Stimulated activated CD4-positive, alpha-beta T cell treated with anti-CD3 and anti-CD28 coated beads, Interleukin-1b, Interleukin-23, amount 100 ng/mL, for 4 hours (primary cell): ENCODE results near the gene PLXNA4.
A peak's percentile ranks its signal among the peaks of the same experiment; 100 is the strongest.

Source experiments
- DNase-seq, 2 donors: peaks; one replicate each; pipeline ENCODE4 v3.0.0-alpha.2; 2020; ENCODE audit warnings: low read depth in 2 of 2

PLXNA4 gene

GRCh38 chr7:132504071-132504470 lies 72.2 kb downstream of the PLXNA4 start:
- DNase-seq, result no peak

GRCh38 chr7:132503415-132503814 lies 72.9 kb downstream of the PLXNA4 start:
- DNase-seq, result no peak

- no peak for DNase-seq
These were observed 74.3 kb downstream of the PLXNA4 start for GRCh38 chr7:132501956-132502355.

GRCh38 chr7:132500727-132501440 lies 75.4 kb downstream of the PLXNA4 start:
- DNase-seq, result no peak

- DNase-seq, result no peak
These were observed 76.8 kb downstream of the PLXNA4 start for GRCh38 chr7:132499487-132499886.

- no peak for DNase-seq
These were observed 77.2 kb downstream of the PLXNA4 start for GRCh38 chr7:132499065-132499464.

- no peak for DNase-seq
These were observed 78.0 kb downstream of the PLXNA4 start for GRCh38 chr7:132498319-132498718.

- DNase-seq, result no peak
These were observed 79.2 kb downstream of the PLXNA4 start for GRCh38 chr7:132497098-132497497.

- no peak for DNase-seq
These were observed 80.3 kb downstream of the PLXNA4 start for GRCh38 chr7:132495936-132496335.

- no peak for DNase-seq
These were observed 81.8 kb downstream of the PLXNA4 start for GRCh38 chr7:132494474-132494873.

- DNase-seq, result no peak
These were observed 83.3 kb downstream of the PLXNA4 start for GRCh38 chr7:132492823-132493445.

- DNase-seq, result no peak
These were observed 84.8 kb downstream of the PLXNA4 start for GRCh38 chr7:132491391-132491945.

GRCh38 chr7:132490474-132490873 lies 85.8 kb downstream of the PLXNA4 start:
- DNase-seq, result no peak

GRCh38 chr7:132489776-132490237 lies 86.5 kb downstream of the PLXNA4 start:
- DNase-seq, result no peak

GRCh38 chr7:132488634-132489302 lies 87.5 kb downstream of the PLXNA4 start:
- no peak for DNase-seq

GRCh38 chr7:132486274-132486610 lies 90.0 kb downstream of the PLXNA4 start:
- DNase-seq, result no peak

GRCh38 chr7:132485600-132486273 lies 90.5 kb downstream of the PLXNA4 start:
- peak in 1 of 2 donors; percentile 2 for DNase-seq

GRCh38 chr7:132485136-132485535 lies 91.1 kb downstream of the PLXNA4 start:
- no peak for DNase-seq

- no peak for DNase-seq
These were observed 93.4 kb downstream of the PLXNA4 start for GRCh38 chr7:132482866-132483265.

GRCh38 chr7:132480534-132480933 lies 95.7 kb downstream of the PLXNA4 start:
- no peak for DNase-seq

- DNase-seq, result no peak
These were observed 99.7 kb downstream of the PLXNA4 start for GRCh38 chr7:132476541-132476940.

- DNase-seq, result no peak
These were observed 100.6 kb downstream of the PLXNA4 start for GRCh38 chr7:132475669-132476116.
